HG03442 (cell line): Measurements from ENCODE around the gene CABLES1.
A peak's percentile ranks its signal among the peaks of the same experiment; 100 is the strongest.

Experiments used
- ATAC-seq: cut with Tn5 transposase; IDR thresholded peaks from one replicate; pipeline ENCODE4 v1.9.1; 2021; ENCODE audit warnings: mild to moderate bottlenecking, moderate library complexity; ENCODE audit not compliant: unreplicated experiment

Gene CABLES1

DNA sequence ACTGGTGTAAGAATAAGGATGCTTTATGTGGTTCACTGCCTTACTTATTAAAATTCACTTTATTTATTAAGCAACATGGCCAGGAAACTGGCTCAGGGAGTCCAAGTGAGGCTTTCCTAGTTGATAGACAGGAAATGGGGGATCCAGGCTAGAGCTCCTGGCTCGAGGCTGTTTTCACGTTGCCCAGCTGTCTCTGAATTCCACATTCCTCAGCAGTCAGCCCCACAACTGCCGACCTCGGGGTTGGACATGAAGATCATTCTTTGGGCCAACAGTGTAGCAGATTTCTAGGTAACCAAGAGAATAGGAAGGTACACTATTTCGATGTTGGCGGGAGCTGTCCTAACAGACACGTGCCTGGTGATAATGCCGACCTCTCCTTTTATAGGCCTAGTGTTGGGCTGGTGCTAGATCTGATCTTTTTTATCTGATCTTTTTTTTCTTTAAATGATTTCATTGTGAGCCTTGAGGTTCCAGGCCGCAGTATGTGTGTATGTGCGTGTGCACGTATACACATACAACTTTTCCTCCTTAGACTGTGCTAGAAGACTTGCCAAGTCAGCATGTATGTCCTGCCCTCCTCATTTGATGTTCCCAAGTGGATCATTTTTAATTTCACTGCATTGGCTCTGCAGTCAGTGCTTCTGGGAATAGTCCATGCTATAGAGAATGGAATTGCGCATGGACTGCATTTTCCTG lies 103.5 kb downstream of the CABLES1 start:
- no peak for ATAC-seq

GRCh38 chr18:23239350-23239692 lies 104.0 kb downstream of the CABLES1 start:
- ATAC-seq = no peak

- no peak for ATAC-seq
Measured at GRCh38 chr18:23239885-23240608, 104.8 kb downstream of the CABLES1 start.

DNA sequence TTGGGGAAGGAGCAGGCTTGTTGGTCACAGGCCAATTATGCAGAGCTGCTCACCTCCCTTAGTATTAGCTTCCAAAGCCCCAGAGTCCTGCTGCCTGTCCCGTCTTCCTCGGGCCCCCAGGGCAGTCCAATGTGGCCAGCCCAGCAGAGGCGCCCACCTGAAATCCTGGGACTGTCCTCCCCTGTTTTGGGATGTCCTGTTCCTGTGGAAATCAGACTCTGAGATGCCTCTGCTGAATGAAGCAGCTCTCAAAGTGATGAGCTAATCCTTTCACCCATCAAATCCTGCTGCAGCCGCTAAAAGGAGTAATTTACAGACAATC lies 105.3 kb downstream of the CABLES1 start:
- ATAC-seq = no peak

DNA sequence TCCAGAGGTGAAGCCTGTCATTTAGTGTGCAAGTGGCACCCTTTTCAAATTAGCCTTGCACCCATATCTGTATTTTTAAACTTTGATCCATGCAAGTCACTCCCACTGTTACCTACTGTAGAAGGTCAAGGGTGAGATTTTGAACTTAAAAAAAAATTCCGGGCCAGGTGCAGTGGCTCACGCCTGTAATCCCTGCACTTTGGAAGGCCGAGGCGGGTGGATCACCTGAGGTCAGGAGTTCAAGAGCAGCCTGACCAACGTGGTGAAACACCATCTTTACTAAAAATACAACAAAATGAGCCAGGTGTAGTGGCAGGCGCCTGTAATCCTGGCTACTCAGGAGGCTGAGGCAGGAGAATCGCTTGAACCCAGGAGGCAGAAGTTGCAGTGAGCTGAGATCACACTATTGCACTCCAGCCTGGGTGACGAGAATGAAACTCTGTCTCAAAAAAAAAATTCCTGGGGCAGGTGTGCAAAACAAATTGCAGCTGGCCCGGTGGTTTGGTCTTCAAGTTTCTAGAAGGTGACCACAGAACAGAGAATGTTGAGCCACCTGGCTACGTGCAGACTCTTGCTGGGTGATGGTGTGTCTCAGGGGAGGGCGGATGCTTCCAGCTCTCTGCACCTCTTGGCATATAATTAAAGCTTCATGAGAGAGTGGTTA lies 106.7 kb downstream of the CABLES1 start:
- peak; percentile 78 for ATAC-seq

- no peak for ATAC-seq
Measured at GRCh38 chr18:23243178-23243577, 107.9 kb downstream of the CABLES1 start.

GRCh38 chr18:23243816-23244215 lies 108.5 kb downstream of the CABLES1 start:
- no peak for ATAC-seq

GRCh38 chr18:23244401-23244800 lies 109.1 kb downstream of the CABLES1 start:
- ATAC-seq = no peak

DNA sequence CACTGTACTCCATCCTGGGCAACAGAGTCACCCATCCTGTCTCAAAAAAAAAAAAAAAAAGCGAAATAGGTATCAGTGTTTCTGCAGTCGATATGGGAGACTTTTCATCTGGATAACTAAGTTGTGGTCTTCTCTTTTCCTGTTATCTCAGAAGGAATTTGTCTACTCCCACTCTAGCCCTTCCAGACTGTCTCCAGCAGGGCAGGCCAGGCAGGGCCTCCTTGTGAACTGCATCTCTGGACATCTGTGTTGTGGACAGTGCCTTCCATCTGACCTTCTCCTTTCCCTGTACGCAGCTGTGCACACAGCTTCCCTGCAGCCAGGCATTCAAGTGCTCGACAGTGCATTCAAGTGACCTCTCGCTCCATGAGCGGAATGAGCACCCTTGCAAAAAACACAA lies 110.2 kb downstream of the CABLES1 start:
- no peak for ATAC-seq

DNA sequence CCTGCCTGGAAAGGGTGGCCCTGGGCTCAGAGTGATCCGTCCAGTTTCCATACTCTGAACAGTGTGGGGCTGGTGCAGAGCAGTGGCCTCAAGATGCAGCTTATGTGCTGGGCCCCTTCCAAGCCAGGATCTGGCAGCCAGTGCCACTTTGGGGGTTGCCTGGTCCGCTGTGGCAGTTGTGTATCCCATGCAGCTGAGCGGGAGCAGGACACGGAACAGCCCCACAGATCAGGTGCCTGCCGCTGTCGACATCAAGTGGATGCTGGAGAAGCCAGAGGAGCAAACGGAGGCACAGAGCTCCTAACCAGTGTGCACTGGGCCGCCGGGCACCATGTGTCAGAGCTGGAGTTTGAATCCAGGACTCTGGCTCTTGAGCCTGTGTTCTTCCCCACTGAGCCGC lies 112.0 kb downstream of the CABLES1 start:
- no peak for ATAC-seq

GRCh38 chr18:23247896-23248295 lies 112.6 kb downstream of the CABLES1 start:
- ATAC-seq = no peak

GRCh38 chr18:23248826-23249225 lies 113.5 kb downstream of the CABLES1 start:
- no peak for ATAC-seq

DNA sequence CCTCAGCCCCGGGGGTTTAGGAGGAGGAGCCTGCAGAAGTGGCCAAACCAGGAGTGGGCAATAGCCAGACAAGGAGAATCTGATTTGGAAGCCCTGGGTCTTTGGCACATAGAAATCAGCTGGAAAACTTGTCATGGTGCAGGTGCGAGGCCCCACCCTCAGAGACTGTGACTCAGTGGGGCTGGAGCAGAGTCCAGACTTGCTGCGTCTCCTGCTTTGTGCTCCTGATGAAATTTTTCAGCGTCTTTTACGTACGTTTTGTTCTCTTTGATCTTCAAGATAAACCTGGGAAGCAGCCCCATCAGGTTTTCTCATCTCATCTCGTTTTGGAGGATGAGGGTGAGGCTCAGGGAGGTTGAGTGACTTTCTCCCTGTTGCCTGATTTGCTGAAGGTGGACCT lies 114.1 kb downstream of the CABLES1 start:
- no peak for ATAC-seq

DNA sequence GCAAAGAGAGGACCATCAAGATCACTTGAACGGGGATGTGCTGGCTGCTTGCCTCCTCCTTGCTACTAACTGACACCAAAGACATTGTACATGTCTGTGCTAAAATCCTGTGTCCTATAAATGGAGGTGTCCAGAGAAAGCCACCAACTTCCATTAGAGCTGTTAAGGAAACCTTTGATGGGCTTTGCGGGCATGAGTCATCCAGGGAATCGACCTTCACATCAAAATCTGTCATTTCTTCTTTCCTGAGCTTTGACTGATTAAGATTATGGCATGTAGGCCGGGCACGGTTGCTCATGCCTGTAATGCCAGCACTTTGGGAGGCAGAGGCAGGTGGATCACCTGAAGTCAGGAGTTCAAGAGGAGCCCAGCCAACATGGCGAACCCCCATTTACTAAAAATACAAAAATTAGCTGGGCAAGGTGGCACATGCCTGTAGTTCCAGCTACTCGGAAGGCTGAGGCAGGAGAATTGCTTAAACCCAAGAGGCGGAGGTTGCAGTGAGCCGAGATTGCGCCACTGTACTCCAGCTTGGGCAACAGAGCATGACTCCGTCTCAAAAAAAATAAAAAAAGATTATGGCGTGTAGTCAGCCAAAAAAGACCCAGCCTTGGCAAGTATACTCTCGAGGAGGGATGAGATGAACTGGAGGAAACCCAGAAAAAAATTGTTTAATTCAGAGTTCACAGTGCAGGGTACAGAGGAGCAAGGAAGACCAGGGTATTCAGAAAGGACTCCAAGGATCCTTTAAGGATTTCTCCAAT lies 115.8 kb downstream of the CABLES1 start:
- no peak for ATAC-seq

GRCh38 chr18:23253630-23254029 lies 118.3 kb downstream of the CABLES1 start:
- no peak for ATAC-seq

GRCh38 chr18:23257137-23257536 lies 121.9 kb downstream of the CABLES1 start:
- ATAC-seq = no peak

GRCh38 chr18:23257686-23258565 lies 122.6 kb downstream of the CABLES1 start:
- no peak for ATAC-seq

DNA sequence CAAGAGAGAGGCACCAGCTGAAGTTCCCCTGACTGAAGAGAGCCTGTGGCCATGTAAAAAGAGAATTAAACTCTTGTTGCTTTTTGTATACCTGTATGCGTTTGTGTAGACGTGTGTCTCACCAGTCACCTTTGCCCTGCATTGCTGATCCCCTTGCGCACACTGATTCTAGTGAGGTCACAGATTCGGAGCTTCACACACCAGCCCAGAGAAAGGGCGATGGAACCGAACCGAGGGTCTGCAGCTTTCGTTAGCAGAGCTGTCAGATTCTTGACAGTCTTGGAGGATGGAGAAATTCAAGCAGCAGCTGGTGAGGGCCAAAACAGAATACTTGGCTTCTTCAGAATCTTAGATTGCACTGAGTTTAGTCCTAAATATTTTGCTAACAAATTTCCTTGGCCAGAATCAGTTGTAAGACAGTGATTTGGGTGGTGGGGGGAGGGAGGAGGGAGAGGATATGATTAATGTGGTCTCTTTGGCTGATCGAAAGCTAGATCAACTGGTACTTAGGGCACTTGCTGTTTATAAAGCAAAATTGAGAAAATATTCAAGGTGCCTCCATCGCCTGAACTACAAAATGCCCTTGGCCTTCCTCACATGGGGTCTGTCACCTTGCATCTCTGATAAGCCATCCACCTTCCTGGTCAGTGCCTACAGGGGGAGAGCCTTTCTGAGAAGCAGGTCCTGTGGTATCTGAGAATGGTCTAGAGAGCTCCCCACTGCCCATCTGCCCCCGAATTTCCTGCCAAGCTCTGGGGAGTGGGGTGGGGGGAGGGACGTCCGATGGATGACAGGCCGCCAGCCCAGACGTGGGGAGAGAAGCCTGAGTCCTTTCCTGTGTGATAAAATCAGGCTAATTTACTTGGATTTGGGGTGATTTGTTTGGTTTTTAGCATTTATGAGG lies 123.5 kb downstream of the CABLES1 start:
- ATAC-seq = no peak
